Coronary artery (tissue), 2 donors: ENCODE results near the gene ITPK1.

Experiments used
- DNase-seq: peaks from one replicate; pipeline ENCODE4 v3.0.0-alpha.2; 2017; ENCODE audit warnings: low spot score
- H3K27ac ChIP-seq, 2 donors: fragments of 200-600 bp; sonication (generic); one replicate each; pipeline ENCODE4 v1.5.1; 2016 to 2019
- H3K4me3 ChIP-seq: fragments of 200-600 bp; sonication (generic); 2 replicates; pipeline ENCODE4 v1.5.1; 2016; ENCODE audit warnings: mild to moderate bottlenecking, moderate library complexity
- TF ChIP-seq, protein P1 (sequence below): fragments of 200-600 bp; sonication (generic); IDR thresholded peaks from one replicate; pipeline ENCODE4 v1.5.1; 2019; ENCODE audit warnings: antibody characterized with exemption

Gene ITPK1

DNA sequence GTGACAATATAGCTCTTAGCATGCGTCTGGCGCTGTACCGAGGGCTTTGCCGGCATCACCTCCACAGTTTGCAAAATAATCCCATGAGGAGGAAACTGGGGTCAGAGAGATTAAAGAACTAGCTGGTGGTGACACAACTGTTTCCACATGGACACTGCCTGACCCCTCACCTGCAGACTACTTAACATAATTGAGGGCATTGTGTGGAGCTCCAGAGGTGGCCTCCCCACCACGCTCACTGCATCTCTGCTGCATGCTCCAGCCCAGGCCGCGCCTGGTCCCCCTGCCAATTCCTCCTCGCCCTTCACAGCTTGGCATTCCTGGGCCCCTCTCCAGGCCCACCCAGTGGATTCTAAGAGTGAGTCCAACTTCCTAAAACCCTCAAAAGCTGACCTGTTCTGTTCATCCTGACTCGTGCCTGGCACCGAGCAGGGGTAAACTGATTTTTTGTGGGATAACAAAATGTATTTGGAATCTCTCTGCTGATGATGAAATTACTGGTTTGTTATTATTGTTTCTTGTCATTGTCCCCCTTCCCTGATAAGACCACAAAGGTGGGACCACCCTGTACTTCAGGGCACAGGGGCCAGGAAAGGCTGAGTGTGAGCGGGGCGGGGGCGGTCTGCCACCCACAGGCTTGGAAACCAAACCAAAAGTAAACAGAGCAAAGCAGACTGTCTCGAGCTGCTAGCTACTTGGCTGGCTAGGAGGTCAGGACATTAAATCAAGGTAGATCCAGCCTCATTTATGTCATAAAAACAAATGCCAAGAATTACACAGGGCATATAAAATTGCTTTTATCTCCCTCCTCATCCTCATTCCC lies 152.2 kb downstream of the ITPK1 start:
- TF ChIP-seq, protein P1, sequence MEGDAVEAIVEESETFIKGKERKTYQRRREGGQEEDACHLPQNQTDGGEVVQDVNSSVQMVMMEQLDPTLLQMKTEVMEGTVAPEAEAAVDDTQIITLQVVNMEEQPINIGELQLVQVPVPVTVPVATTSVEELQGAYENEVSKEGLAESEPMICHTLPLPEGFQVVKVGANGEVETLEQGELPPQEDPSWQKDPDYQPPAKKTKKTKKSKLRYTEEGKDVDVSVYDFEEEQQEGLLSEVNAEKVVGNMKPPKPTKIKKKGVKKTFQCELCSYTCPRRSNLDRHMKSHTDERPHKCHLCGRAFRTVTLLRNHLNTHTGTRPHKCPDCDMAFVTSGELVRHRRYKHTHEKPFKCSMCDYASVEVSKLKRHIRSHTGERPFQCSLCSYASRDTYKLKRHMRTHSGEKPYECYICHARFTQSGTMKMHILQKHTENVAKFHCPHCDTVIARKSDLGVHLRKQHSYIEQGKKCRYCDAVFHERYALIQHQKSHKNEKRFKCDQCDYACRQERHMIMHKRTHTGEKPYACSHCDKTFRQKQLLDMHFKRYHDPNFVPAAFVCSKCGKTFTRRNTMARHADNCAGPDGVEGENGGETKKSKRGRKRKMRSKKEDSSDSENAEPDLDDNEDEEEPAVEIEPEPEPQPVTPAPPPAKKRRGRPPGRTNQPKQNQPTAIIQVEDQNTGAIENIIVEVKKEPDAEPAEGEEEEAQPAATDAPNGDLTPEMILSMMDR = no peak
- no peak for DNase-seq
- H3K27ac ChIP-seq = no peak overlapping the region
- H3K4me3 ChIP-seq = no peak overlapping the region

DNA sequence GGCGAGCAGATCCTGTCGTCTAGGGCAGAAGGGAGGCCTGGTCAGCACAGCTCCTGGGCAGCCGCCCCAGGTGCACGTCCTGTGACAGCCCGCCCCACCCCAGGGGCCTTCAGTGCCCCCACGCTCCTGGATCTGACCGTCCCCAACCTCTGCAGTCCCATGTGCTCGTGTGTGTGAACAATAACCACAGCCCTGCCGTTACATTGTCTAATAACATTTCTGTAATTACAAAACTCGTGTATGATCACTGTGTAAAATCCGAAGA lies 153.0 kb downstream of the ITPK1 start:
- DNase-seq = no peak
- TF ChIP-seq, protein P1 = no peak
- Histone ChIP-seq H3K4me3 (no peak overlapping the region), H3K27ac (no peak overlapping the region)

DNA sequence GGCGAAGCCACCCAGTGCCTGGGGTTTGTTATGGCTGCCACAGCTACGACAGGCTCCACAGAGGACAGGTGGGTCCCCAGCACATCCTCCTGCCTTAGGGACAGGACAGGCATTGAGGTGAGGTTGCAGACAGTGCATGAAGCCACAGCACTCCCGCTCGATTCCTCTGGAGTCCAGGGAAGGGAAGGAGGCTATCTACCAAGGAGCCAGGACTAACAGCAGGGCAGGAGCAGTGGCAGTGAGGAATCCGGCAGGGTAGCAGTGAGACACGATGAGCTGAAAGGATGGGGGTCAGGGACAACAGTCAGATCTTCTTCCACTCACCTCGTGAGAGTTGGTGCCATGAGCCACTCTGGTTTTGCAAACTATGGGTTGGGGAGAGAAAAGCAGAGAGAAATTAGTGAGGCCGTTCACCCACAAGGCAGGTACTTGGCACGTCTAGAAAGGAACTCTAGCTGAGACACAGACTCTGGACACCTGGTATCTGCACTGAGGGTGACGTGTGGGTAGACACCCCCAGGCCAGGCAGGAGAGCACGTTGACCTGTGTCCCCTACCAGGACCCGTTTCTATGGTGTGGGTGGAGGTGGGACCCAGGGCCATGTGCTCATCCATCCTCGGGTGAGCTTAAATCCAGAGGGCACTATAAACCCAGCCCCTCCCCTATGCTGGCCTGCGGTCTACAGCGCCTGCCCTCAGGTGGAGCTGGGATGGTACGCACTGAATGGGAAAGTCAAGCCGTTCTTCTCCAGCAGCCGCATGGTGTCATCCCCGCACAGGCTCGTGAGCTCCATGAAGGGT lies 153.5 kb downstream of the ITPK1 start:
- no peak for DNase-seq
- TF ChIP-seq, protein P1 = no peak
- H3K27ac ChIP-seq = no peak overlapping the region
- no peak overlapping the region for H3K4me3 ChIP-seq

DNA sequence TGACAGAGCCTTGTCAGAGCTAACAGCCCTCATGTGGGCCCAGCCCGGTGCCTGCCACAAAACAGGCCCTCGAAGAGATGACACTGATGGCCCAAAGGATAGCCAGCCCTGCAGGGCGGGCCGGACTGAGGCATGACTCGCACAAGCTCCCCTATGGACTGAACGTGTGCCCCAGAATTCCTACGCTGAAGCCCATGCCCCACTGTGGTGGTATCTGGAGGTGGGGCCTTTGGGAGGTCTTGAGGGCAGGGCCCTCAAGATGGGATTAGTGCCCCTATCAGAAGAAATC lies 154.2 kb downstream of the ITPK1 start:
- DNase-seq = no peak
- H3K27ac ChIP-seq = no peak overlapping the region

DNA sequence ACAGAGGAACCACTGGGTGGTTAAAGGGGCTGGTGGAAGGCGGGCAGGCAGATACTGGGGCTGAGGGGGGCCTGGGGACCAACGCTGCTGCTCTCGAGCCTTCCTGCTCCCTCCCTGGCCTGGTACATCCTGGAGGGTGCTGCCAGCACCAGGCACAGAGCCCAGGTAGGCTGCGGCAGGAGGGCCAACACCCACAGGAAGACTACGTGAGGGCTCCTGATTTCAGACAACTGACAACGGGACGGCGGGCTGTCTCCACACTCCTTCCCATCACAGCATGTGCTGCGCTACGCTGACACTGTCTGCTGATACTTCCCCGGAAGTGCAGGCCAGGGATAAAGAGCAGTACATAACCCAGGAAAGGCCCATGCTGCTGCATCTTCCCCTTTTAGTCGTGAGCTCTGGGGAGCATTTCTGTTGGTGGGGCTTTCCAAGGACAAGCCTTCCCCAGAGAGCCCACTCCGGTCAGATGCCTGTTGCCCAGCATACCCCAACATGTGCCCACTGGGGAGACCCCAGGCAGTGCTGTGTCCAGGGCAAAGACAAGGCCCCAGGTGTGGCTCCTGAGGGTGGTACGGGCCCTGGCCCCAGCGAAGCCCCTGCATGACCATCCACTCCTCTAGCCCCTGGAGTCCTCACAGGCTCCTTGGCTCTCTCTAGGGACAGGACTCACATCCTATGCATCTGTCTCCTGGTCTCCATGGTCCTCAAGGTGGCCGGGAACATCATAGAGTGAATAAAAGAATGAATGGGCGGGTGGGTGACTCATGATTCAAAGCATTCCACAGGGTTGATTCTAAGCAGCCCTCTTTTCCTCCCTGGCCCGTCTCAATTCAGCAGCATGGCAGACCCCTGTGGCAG lies 154.8 kb downstream of the ITPK1 start:
- DNase-seq = no peak

More for the DNA sequence above, 154.2 kb downstream of the ITPK1 start:
- TF ChIP-seq, protein P1 = no peak
- no peak overlapping the region for H3K4me3 ChIP-seq

DNA sequence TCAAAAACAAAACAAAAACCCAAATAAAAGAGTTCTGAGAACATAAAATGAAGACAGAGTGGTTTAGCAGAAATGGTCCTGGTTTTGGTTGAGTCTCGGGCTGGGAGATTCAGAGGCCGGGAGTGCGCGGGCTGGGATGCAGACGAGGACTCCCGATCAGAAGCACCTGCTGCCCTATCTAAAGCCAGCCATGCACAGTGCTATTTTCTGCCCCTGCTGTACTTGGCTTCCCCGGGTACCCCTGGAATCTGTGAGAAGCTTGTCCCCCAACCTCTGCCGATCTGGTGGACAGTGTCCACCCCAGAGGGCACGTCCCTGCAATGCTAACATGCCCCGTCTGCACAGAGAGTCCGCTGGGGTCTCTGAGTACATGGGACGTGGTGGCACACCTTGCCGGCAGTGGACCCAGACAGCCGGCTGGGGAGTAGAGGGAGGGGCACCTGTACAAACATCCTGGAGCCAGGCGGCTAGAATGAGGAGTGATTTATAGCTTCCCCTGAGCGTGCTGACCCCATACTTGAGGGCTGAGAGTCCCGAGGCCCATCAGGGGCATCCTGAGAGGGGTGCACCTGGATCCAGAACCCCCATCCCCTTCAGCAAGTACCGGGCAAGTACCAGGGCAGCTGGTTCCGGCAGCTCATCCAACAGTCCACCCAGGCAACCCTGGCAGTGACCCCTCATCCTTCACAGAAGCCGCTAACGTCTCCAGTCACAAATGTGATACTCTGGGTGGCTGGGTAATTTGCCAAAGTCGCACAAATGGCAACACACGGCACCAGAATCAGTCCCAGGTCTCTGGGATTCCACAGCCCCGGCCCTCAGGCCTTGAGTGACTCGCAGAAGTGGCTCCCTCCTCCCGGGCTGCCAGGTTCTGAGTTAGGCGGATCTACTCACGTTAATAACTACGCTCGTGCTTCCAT lies 155.7 kb downstream of the ITPK1 start:
- Histone ChIP-seq H3K4me3 (no peak overlapping the region), H3K27ac (no peak overlapping the region)
- TF ChIP-seq, protein P1 = no peak
- DNase-seq = no peak

More for the DNA sequence above, 154.8 kb downstream of the ITPK1 start:
- TF ChIP-seq, protein P1 = no peak
- Histone ChIP-seq H3K4me3 (no peak overlapping the region), H3K27ac (no peak overlapping the region)
